HL-60/S4 treated with phorbol 12-myristate 13-acetate at 8.2 ng/mL for 4 days and 3 days (cell line): ENCODE measurements around the gene PPP1R1A.

Experiments used
- in situ Hi-C: fragments of 300-500 bp; cut with MboI; formaldehyde crosslinking; loops from 2 replicates; pipeline ENCODE4 v1.15.0; 2022; ENCODE audit warnings: low sequenced_read_pairs

The PPP1R1A gene, protein sequence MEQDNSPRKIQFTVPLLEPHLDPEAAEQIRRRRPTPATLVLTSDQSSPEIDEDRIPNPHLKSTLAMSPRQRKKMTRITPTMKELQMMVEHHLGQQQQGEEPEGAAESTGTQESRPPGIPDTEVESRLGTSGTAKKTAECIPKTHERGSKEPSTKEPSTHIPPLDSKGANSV

DNA sequence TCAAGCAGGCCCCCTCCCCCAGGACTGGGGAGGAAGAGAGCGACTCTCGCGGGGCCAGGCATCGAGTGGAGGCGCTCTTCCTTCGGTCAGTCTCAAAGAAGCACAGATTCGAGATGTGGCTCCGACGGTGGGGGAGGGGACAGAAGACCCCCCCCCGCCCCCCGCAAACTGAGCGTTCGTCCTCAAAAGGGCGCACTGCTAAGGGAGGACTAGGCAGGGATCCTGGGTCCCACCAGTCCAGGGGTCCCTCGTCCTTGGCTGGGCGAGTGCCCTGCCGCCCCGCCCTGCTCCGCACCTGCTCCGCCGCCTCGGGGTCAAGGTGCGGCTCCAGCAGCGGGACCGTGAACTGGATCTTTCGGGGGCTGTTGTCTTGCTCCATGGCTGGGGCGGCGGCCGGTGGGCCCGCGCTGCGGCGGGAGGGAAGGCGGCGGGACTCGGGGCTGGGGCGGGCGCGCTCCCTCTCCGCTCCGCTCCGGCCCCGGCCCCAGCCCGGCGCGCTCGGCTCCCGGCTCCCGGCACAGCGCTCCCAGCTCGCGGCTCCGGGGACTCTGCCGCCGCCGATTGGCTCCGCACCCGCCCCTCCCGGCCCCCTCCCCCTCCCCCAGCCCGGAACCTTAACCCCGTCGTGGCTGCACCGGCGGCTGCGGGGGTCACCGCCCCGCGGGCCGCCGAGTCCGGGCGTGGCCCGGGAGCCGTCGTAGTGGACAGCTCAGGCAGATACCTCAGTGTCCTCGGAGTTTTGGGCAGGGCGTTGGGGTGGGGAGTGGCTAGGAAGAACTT lies at the start of gene PPP1R1A:
PPP1R1A (minus strand) TSS at position 550 of the 780 bp plus-strand sequence; CDS start at position 379, 171 bp downstream.
- in situ Hi-C loops = no loop called here

DNA sequence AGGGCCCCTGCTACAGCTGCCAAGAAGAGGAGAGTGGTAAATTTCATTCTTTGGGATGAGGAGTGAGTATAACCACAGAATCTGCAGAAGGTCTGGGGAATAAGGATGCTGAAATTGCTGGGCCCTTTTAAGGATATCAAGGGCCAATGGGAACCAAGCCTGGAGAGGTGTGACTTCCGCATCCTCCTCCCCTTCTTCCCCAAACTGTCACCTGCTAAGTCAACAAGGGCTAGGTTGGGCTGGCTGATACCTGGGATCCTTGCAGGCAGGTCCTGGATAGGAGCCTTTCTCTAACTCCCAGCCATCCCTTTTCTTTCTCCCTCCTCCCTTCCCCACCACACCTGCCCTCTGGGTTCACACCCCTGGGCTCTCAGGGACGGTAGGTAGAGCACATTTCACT lies 46.3 kb upstream of the PPP1R1A start, which contains the start of gene LACRT:
LACRT (minus strand) TSS at position 101 of the 400 bp plus-strand sequence; CDS start at position 47, 54 bp downstream.
- in situ Hi-C loops = no loop called here

DNA sequence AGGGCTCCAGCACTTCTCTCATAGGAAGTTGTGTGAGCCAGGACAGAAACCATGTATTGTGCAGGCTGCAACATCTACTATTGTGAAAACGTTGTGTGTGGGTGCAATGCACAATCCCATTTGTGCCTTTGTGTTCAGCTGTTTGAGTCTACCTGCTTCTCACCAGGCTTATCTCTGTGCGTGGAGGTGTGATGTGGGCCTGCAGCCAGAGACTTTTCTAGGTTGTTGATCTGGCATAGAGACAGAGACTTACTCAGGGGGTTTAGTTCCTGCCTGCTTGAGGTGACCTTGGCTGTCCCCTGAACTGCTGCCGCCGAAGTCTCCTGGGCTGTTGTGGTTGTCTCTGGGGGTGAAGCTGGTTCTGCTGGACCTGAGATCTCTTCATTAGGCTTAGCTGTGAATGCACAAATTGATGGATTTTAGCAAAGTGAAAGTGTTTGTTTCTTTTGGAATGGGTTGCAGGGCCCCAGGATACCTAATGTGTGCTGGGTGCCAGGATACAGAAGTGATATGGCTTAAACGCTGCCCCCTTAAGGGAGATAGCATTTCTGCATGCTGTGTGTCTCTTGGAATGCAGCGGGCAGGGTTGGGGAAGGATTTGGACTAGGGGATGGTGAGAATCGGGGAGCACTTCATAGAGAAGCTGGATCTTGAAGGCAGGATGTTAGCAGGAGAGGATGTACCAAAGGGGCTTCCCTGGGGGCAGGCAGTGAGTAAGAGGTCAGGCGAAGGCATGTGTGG lies 43.7 kb upstream of the PPP1R1A start:
- in situ Hi-C loops = no loop called here

DNA sequence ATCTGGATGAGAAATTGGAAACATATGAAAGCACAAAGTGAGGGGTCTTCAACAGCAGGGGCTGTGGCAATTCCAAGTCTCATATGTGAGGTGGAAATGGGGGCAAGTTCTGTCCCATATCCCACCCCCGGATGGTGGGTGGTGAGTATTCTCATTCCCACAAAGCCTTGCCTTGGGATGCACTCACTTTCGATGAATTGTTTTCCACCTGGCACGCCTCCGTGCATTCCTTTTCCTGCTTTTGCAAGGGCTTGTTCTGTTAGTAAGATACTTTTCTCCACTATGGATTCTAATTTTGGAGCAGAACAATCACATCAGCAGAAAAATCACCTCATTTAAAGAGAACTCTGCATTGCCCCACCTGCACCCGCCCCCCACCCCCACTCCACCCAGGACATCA lies 43.1 kb upstream of the PPP1R1A start:
- in situ Hi-C loops = no loop called here

DNA sequence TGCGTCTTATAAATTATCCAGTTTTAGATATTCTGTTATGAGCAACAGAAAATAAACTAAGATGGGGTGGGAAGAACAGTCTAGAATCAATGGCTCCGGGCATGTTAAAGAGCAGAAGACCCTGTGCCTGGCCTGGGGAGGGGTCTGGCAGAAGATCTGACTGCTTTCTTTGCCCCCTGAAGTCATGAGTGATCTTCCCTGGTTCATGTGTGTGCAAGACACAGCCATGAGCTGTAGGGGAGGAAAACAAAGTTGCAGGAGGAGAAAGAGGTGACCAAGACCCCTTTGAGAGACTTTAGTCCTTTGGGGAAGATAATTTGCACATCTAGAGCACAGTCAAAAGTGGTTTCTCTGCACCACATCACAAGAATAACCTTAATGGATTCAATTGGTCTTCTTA lies 41.5 kb upstream of the PPP1R1A start:
- in situ Hi-C loops = no loop called here

DNA sequence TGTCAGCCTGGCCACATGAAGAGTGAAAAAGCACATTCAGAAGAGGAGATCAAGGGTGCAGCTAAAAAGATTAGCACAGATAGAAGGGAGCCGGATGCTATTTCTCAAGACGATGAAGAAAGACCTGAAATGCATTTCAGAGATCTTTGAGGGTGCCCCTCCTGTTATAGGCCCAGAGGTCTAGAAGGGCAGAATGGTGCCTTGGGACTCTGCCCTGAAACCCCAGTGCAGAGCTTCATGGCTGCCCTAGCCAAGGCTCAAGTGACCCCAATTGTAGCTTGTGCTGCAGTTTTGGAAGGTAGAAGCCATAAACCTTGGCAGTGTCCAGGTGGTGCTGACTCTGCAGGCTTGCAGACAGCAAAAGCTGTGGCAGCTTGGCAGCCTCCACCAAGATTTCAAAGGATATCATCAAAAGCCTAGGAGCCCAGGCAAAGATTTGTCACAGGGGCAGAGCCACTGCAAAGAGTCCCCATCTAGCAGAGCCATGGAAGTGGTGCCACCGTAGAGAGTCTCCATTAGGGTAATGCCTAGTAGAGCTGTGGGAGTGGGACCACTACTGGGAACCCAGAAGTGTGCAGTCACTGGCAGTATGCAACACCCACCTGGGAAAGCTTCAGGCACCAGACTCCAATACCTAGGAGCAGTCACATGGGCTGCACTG lies 39.9 kb upstream of the PPP1R1A start:
- in situ Hi-C loops = no loop called here

DNA sequence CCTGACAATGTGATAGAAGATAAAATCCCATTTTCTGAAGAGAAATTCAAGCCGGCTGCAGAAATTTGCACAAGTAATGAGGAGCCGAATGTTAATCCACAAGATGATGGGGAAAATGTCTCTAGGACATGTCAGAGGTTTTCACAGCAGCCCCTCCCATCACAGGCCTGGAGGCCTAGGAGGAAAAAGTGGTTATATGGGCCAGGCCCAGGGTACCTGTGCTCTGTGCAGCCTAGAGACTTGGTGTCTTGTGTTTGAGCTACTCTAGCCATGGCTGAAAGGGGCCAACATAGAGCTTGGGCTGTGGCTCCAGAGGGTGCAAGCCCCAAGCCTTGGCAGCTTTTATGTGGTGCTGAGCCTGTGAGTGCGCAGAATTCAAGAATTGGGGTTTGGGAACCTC lies 38.8 kb upstream of the PPP1R1A start:
- in situ Hi-C loops = no loop called here

DNA sequence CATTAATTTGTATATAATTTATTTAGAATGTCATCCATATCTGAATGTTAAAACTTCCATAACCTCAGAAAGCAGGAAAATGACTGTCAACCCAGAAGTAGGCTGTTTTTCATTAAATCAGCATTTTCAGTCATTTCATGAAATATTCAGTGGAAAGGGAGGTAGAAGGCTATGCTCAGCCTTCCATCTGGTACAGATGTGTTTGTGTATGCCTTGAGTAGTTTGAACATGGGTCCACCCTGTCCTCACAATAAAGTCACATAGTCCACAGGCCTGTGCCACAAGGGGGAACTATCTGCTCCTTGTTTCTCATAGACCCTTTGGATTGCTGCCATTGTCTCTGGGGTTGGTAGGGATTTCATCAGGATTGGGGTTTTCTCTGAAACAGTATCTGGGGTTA lies 37.1 kb upstream of the PPP1R1A start:
- in situ Hi-C loops = no loop called here

DNA sequence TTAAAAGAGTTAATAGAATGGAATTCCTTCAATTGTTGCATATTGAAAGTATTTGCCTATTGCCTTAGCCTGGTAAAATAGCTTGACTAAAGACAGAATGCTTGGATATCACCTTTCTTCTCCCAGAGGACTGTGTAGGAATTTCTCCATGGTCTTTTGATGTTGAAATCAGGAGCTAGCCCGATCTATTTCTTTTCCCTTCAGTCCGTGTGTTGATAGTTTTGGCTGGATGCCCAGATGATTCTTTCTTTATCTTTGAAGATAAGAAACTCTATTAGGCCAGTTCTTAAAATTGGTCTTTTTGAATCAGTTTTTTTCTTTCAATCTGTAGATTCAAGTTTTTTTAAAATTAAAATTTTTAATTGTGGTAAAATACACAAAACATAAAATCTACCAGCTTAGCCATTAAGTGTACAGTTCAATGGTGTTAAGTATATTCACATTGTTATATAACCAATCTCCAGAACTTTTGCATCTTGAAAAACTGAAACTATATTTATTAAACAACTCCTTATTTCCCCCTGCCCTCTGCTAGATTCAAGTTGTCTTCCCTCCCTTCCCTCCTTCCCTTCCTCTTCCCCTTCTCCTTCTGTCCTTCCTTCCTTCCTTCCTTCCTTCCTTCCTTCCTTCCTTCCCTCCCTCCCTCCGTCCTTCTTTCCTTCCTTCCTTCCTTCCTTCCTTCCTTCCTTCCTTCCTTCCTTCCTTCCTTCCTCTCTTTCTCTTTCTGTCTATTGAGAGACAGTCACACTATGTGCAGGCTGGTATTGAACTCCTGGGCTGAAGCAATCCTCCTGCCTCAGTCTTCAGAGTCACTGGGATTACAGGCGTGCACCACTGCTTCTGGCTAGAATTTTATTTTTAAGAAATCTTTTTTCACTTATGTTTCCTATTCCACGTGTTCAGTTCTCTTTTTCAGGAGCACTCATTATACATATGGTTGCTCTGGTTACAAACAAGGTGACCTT lies 36.1 kb upstream of the PPP1R1A start:
- in situ Hi-C loops = no loop called here

DNA sequence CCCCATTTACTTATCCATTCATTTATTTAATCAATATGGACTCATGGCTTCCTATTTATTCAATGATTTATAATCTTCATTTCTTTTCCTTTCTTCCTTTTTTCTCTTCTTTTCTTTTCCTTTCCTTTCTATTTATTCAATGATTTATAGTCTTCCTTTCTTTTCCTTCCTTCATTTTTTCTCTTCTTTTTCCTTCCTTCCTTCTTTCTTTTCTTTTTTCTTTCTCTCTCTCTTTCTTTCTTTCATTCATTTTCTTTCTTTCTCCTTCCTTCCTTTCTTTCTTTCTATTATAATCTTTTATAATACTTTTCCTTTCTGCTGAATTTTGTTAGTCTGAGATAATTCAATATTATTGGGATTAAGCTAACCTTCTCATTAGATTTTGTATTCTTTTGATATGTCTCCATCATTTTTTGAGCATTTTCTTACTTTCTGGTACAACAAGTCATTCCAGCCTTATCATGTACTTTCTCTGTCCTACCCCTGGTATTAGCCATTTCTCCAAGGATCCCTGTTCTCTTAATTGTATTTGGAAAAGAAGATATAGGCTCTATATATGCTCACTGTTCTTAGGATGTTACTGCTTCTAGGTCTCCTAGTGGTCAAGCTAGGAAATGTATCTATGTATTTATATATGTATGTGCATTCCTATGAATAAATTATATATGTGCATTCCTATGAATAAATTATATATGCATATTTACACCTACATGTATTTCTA lies 34.2 kb upstream of the PPP1R1A start:
- in situ Hi-C loops = no loop called here

DNA sequence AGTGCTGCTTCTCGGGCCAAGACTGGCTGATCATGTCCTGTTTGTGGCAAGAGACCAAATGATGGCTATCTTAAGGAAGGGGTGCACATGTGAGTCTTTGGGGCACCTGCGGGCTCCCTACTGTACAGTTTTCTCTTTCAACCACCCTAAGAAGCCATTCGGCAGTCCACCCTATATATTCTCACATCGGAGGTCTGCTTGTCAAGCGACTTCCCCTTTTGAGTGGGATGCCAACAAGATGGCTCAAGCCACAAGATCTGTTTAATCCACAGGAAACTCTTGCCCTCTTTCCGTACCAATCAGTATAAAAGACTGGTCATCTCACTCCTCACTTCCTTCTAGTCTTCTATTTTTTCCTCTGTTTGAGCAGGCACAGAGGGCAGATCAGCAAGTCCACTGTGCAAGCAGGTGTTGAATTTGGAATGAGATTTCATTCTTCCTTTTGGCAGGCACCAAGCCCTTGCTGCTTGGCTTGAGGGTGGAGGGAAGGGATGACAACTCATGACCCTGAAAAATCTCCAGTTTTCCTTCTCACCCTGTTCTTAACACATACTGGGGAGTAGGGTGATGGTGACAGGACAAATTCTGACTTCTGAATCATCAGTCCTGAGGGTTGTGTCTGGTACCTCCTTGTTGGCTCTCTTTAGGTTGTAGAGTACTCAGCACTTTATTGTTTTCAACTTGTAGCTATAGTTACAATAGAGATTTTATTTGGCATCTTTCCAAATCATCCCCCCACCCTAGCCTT lies 28.6 kb upstream of the PPP1R1A start:
- in situ Hi-C loops = no loop called here

DNA sequence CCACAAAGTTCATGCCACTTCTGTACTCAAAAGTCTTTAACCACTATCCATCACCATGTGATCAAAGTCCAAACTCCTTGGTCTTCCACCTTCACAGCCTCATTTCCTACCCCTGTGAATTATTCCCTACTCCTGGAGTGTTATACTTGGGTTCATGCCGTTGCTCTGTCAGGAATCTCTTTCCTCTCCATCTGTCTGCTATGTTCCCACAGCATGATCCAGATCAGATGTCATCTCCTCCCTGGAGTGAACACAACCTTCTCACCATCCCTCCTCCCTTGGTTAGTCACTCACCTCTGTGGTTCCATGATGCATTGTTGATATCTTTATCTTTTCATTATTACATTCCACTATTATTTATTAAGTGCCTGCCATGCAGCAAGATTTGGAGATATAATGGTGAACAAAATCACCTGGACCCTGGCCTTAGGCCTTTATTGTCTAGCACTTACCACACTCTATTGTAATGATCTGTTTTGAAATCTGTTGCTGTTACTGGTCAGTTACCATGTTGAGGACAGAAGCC lies 23.8 kb upstream of the PPP1R1A start:
- in situ Hi-C loops = no loop called here

DNA sequence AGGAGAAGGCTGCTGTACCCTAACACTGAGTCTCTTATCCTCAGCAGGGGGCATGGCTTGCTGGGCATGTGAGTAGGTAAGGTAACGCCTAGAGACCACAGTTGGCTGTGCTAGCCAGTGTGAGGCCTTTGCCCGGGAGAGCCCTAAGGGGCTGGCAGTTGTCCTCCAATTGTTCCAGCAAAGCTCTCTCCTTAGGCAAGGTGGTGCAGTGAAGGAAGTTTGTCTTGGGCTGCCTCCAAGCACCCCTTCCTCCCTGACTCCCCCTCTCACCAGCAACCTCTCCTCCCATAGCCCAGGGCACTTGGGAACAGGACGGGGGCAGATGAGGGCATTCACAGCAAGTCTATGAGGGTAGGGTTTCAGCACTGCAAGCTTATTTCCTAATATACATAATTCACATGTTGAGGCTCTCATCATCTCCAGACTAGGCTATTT lies 23.3 kb upstream of the PPP1R1A start:
- in situ Hi-C loops = no loop called here

DNA sequence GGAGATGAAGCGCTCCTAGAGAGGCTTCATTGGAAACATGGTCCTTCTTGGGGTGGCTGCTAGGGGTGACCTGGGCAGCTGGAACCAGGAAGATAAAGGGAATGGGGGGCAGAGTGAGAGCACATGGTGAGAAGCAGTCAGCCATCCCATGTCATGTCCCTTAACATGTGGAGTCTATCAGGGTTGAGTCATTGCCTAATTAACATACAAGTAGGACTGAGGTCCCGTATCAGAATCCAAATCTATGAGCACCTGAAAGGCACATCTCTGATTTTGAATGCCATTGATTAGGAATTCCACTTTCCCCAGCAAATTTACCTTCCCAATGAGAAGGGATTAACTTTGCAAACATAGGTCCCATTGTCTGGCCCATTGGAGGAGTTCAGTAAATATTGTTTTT lies 20.3 kb upstream of the PPP1R1A start:
- in situ Hi-C loops = no loop called here

DNA sequence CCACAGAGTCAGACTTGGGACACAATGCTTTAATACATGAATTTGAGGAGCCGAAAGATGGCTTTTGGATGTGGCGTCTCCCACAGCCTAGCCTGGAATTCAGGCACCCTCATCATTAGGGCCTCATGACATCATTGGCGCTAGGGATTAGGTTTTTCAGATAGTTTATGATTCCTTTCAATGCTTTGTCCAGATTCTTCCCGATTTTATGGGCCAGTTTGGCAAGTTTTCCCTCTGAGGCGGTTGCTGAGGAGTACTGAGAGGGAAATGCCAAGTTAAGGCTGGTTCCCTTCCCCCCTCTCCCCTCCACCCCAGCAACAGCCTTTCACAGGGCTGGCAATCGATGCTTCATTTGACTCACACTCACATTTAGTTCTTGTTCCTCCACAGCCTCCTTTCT lies 19.7 kb upstream of the PPP1R1A start:
- in situ Hi-C loops = no loop called here

DNA sequence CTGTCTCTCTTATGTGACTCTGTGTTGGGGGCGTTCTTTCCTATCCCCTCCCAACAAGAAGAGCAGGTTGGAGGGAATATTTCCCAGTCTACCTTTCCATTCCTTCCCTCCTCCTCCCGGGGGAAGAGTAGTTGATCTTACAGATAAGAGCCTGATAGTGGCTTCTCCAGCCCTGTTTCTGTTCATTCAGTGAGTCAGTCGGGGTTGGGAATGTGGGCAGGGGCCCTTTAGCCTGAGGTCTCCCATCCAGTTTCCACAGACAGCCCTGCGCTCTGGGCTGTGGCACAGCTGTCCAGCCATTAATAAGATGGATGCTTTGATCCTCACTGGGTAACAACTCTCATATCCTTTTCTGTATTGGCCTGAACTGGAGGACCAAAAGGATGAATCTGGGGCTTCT lies 18.1 kb upstream of the PPP1R1A start:
- in situ Hi-C loops = no loop called here

DNA sequence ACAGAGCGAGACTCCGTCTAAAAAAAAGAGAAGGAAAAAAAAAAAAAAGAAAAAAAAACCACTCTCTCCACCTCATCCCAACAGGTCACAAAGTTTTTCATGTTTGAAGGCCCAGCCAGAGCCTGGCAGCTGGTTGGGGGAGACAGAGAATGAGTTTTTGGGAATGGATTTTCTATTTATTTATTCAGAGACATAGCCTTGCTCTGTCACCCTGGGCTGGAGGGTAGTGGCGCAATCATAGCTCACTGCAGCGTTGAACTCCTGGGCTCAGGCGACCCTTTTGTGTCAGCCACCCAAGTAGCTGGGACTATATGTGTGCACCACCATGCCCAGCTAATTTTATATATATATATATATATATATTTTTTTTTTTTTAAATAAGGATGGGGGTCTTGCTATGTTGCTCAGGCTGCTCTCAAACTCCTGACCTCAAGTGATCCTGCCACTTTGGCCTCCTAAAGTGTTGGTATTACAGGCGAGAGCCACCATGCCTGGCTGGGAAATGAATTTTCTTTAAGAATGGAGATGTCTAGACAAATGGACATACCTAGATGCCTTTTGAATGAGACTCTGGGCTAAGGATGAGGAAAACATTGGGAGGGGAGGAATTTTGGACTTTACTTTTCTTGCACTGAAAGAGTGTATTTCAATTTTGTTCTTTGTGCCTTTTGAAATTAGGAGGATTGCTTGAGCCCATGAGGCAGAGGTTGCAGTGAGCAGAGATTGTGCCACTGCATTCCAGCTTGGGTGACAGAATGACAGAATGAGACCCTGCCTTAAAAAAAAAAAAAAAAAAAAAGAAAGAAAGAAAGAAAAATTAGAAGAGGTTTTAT lies 16.9 kb upstream of the PPP1R1A start:
- in situ Hi-C loops = no loop called here

DNA sequence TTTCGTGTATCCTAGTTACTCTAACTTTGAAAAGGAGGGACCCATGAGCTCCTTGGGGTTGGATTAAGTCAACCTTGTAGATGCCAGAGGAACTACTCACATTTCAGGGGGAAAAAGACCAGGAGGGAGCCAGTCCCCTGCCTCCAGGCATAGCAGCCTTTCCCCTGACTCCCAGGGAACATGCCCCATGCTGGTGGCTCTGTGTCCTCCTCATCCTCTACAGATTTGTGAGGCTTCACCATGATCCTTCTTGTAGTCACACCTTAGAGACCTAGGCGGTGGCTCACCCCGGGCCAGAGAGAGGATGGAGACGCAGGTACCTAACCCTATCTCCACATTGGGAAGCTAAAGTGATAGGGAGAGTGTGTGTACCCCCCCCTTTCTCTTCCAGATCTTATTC lies 16.0 kb upstream of the PPP1R1A start:
- in situ Hi-C loops = no loop called here
